Adrenal gland (tissue), 19 donors: ENCODE results near the gene PCDHGA11. TPM values are rescaled to one million over a fixed set of nuclear protein-coding genes. Genes with fewer than 3 reads are reported as not detected.

Experiments used
- DNase-seq, 7 donors: peaks; one replicate each; pipeline ENCODE4 v3.0.0-alpha.2; 2019 to 2020
- H3K27ac ChIP-seq, 5 donors: fragments of 200-600 bp; sonication (generic) in 4 of 5; 1 replicate in 3 of 5; 2 replicates in 2 of 5; pipeline versions ENCODE4 v1.5.1 to v1.8.0; 2016 to 2020; ENCODE audit warnings: mild to moderate bottlenecking in 1 of 5
- H3K27me3 ChIP-seq: fragments of 200-600 bp; 2 replicates; pipeline ENCODE4 v1.8.0; 2021
- H3K36me3 ChIP-seq, 2 donors: fragments of 200-600 bp; replicated peaks in 1 of 2; 1 replicate in 1 of 2; 2 replicates in 1 of 2; pipeline versions ENCODE4 v1.5.1 to v1.8.0; 2018 to 2022
- H3K4me1 ChIP-seq, 2 donors: fragments of 200-600 bp; replicated peaks in 1 of 2; 1 replicate in 1 of 2; 2 replicates in 1 of 2; pipeline versions ENCODE4 v1.5.1 to v1.8.0; 2018 to 2021
- H3K4me3 ChIP-seq, 4 donors: fragments of 200-600 bp; sonication (generic) in 3 of 4; one replicate each; pipeline ENCODE4 v1.5.1; 2016 to 2018
- H3K9me3 ChIP-seq, 3 donors: fragments of 200-600 bp; sonication (generic) in 1 of 3; replicated peaks in 1 of 3; 1 replicate in 2 of 3; 2 replicates in 1 of 3; pipeline versions ENCODE4 v1.5.1 to v1.8.0; 2016 to 2021
- CTCF ChIP-seq, 6 experiments: fragments of 450-650 bp in 4 of 6; fragments of 200-600 bp in 2 of 6; sonication (generic) in 1 of 6; IDR thresholded peaks; 1 replicate in 5 of 6; 2 replicates in 1 of 6; pipeline versions ENCODE4 v1.5.1 to v1.8.0; 2016 to 2021; ENCODE audit warnings: antibody characterized with exemption in 6 of 6, mild to moderate bottlenecking in 2 of 6, moderate library complexity in 1 of 6
- POLR2A ChIP-seq, 2 donors: fragments of 450-650 bp; IDR thresholded peaks; one replicate each; pipeline ENCODE4 v1.6.1; 2017; ENCODE audit warnings: antibody characterized with exemption in 2 of 2, mild to moderate bottlenecking in 2 of 2, moderate library complexity in 1 of 2
- WGBS, 4 donors: extraction: QIAGEN DNeasy Blood & Tissue Kit in 2 of 4; methylation state at CpG; one replicate each; pipeline versions ENCODE4 v1.1.5 to v1.1.7; 2013 to 2017; 5-methylcytosine and 5-hydroxymethylcytosine counted together
- intact Hi-C, 2 donors: fragments of 100-400 bp; cut with DNase I; formaldehyde crosslinking; loops; one replicate each; pipeline versions ENCODE4 v1.14.1 to v1.15.0; 2022 to 2023
- long read RNA-seq, 10 donors: library from polyadenylated mRNA in 3 of 10; unstranded in 2 of 10; stranded (forward) in 1 of 10; transcript quantifications; one replicate each; pipeline ENCODE4 v2.0.0 and lab custom pipeline, GENCODE V29; 2021 to 2026
- polyA plus RNA-seq, 3 donors: library from polyadenylated mRNA; stranded (reverse); fragments of 200-250 nt in 2 of 3; fragments of 350-450 nt in 1 of 3; fragmentation: Illumina TruSeq in 1 of 3; extraction: RNeasy Lipid Tissue Mini Kit (QIAGEN cat#74804) in 1 of 3; gene quantifications; one replicate each; pipeline ENCODE4 v1.2.3, GENCODE V29; 2013 to 2014
- total RNA-seq, 9 donors: library from RNA; depleted of rRNA in 4 of 9; stranded (reverse); fragments of >200 nt in 4 of 9; fragments of 120-200 nt in 1 of 9; fragmentation: NEBNext Ultra II Directional in 1 of 9; extraction: Animal tissue kit (Norgen Biotek cat#: 25700) in 1 of 9; gene quantifications; one replicate each; pipeline versions ENCODE4 v1.1.0 to v1.2.4, GENCODE V29; 2013 to 2023
- donor health status: healthy with polysubstance abuse.
- donor health status: Bipolar disorder and iron deficiency.
- donor health status: DM: yes; HTN: yes; CAD: no.
- donor health status: DM: no; HTN: no; CAD: no.
- donor health status: DM: no; HTN: no; CAD: no.
- donor health status: DM: yes; HTN: yes; CAD: no.

Gene PCDHGA11
- total RNA-seq (1 to 10 TPM; 1.6 to 4.9 (median 3.2) TPM), polyA plus RNA-seq (1 to 10 TPM in 2 of 3 donors, under 1 TPM in 1; 0.44 to 2.0 (median 1.4) TPM)
- long read RNA-seq, donor 1 = 0 reads
- long read RNA-seq, donor 2 = 0 reads
- long read RNA-seq, donor 3 = 0 reads
- long read RNA-seq, donor 4 = 0 reads
- long read RNA-seq, donor 5, partial matches to known transcripts = 0 of 3 reads
- long read RNA-seq, donor 5, other reads (novel, unspliced or antisense) = 1 of 3 reads
- long read RNA-seq, donor 6 = 0 reads
- long read RNA-seq, donor 7, full-length matches to known transcripts = 1 of 1 reads
- long read RNA-seq, donor 7, partial matches to known transcripts = 0 of 1 reads
- long read RNA-seq, donor 7, other reads (novel, unspliced or antisense) = 0 of 1 reads
- long read RNA-seq, donor 8, partial matches to known transcripts = 0 of 4 reads
- long read RNA-seq, donor 8, other reads (novel, unspliced or antisense) = 0 of 4 reads
- long read RNA-seq, donor 9 = 0 reads
- long read RNA-seq, donor 10, partial matches to known transcripts = 0 of 1 reads
- long read RNA-seq, donor 10, other reads (novel, unspliced or antisense) = 0 of 1 reads

- peaks cover 0 to 86% (median 26%) of the 10 kb centered on the region in 3 donors for H3K9me3 ChIP-seq
- intact Hi-C loops = loop anchor here in 1 of 2 donors (10.0 kb wide), 1 partner anchor 104 kb away; no protein-coding TSS in a partner anchor
Observed at GRCh38 chr5:141420855-141421488, at the start of gene PCDHGA11. TSS of gene PCDHGA11 (plus strand) at chr5:141421051. CDS start at chr5:141421228, 177 bp downstream.

GRCh38 chr5:141371572-141372475 lies 49.0 kb upstream of the PCDHGA11 start:
- Histone ChIP-seq H3K4me1 (no peaks in the 10 kb centered on the region), H3K36me3 (no peaks in the 10 kb centered on the region), H3K9me3 (peaks cover 2 to 37% (median 4%) of the 10 kb centered on the region in 3 donors), H3K27me3 (no peaks in the 10 kb centered on the region), H3K27ac (no peak overlapping the region), H3K4me3 (no peak overlapping the region)
- intact Hi-C loops = no loop called here
- TF ChIP-seq POLR2A (IDR thresholded peaks at IDR 0.05) = no peak
- no peak for TF ChIP-seq CTCF (IDR thresholded peaks at IDR 0.05)
- DNase-seq = no peak
- whole genome bisulfite sequencing, 4 donors = 26 to 32% (median 27%) methylated on average over 8 to 69 of the region's 69 CpGs

More at GRCh38 chr5:141420855-141421488, at the start of gene PCDHGA11:
- H3K27me3 ChIP-seq = no peaks in the 10 kb centered on the region
- peak within 1 kb of the TSS in 1 of 4 donors; percentile 40 for H3K4me3 ChIP-seq
- TF ChIP-seq POLR2A (IDR thresholded peaks at IDR 0.05) = no peak
- TF ChIP-seq CTCF (IDR thresholded peaks at IDR 0.05) = peak in 5 of 6 experiments; percentile 15 to 41 (median 37)
- no peak within 1 kb of the TSS for H3K27ac ChIP-seq
- no peaks in the 10 kb centered on the region for H3K36me3 ChIP-seq
- peak in 1 of 7 donors; percentile 31 for DNase-seq
- no peaks in the 10 kb centered on the region for H3K4me1 ChIP-seq
- WGBS, 4 donors = 8 to 13% (median 10%) methylated on average over 30 to 42 of the region's 42 CpGs

- intact Hi-C loops = no loop called here
- Histone ChIP-seq H3K36me3 (no peaks in the 10 kb centered on the region), H3K9me3 (peaks cover 3 to 41% (median 8%) of the 10 kb centered on the region in 3 donors), H3K4me3 (peak within 1 kb of the TSS in 1 of 4 donors; percentile 20), H3K4me1 (no peaks in the 10 kb centered on the region), H3K27me3 (no peaks in the 10 kb centered on the region), H3K27ac (no peak within 1 kb of the TSS)
- WGBS, 4 donors = 10 to 18% (median 15%) methylated on average over 23 to 27 of the region's 27 CpGs
- TF ChIP-seq POLR2A (IDR thresholded peaks at IDR 0.05) (no peak), CTCF (IDR thresholded peaks at IDR 0.05) (peak in 4 of 6 experiments; percentile 11 to 30 (median 24))
- DNase-seq = no peak
Observed at GRCh38 chr5:141373673-141374317, 47.1 kb upstream of the PCDHGA11 start, which contains the start of gene PCDHGA6. TSS of gene PCDHGA6 (plus strand) at chr5:141373891. CDS start at chr5:141374084, 193 bp downstream.
